ENCODE measurements around the gene BCDIN3D. TPM values are rescaled to one million over a fixed set of nuclear protein-coding genes. Genes with fewer than 3 reads are reported as not detected.

Gene BCDIN3D
- total and polyA plus RNA-seq, 2 donors (not counting 3 experiments of a cell fraction or from before 2014, with no cell fraction given) = 1.8 to 3.1 TPM

GRCh38 chr12:49809381-49809905, 33.5 kb downstream of the BCDIN3D start:
- Histone ChIP-seq H3K4me2 (ENCODE audit: insufficient read depth, low read length) (no peak overlapping the region), H2AFZ (ENCODE audit: low read depth, low read length) (no peak overlapping the region), H3K4me1 (ENCODE audit: control insufficient read depth, extremely low read depth, insufficient read depth, low read length) (no peaks in the 10 kb centered on the region), H3K9me1 (replicated peaks; ENCODE audit: control insufficient read depth, extremely low read depth, insufficient read depth, low read length) (no peaks in the 10 kb centered on the region), H3K9me3 (replicated peaks; ENCODE audit: control insufficient read depth, insufficient read depth, low read length) (no peaks in the 10 kb centered on the region), H3K27me3 (ENCODE audit: control insufficient read depth in 2 of 2, insufficient read depth in 2 of 2, low read length in 2 of 2) (no peaks in the 10 kb centered on the region), H3K4me3 (replicated peaks in 1 of 3; ENCODE audit: insufficient read depth in 1 of 3, low read depth in 1 of 3, low read length in 3 of 3) (no peak overlapping the region), H3K9ac (replicated peaks; ENCODE audit: extremely low read depth, insufficient read depth, low read length) (no peak overlapping the region), H4K20me1 (replicated peaks; ENCODE audit: control insufficient read depth, extremely low read depth, insufficient read depth, low read length) (no peaks in the 10 kb centered on the region), H3K27ac (ENCODE audit: insufficient read depth, low read depth, low read length) (no peak overlapping the region), H3K79me2 (ENCODE audit: control insufficient read depth, insufficient read depth, low read length) (no peaks in the 10 kb centered on the region), H3K36me3 (ENCODE audit: control insufficient read depth in 2 of 2, extremely low read depth in 1 of 2, insufficient read depth in 2 of 2, low read length in 2 of 2) (peaks cover 3 to 16% of the 10 kb centered on the region in 2 experiments)
- dilution Hi-C loops (cut with MboI; ENCODE audit: extremely low pct_ligation_motif_present, low sequenced_read_pairs) = no loop called here
- no peak for TF ChIP-seq CTCF (IDR thresholded peaks at IDR 0.05; ENCODE audit: extremely low read depth in 1 of 2, insufficient read depth in 1 of 2, low read depth in 1 of 2, low read length in 2 of 2)
- TF ChIP-seq JUN (IDR thresholded peaks at IDR 0.05; ENCODE audit: borderline replicate concordance, insufficient read depth, insufficient read length, low read depth) = no peak
- no peak for TF ChIP-seq EZH2 (IDR thresholded peaks at IDR 0.05; ENCODE audit: borderline replicate concordance, low read depth, low read length, severe bottlenecking)
- no peak for TF ChIP-seq MYC (IDR thresholded peaks at IDR 0.05; ENCODE audit: low read depth, low read length)
- TF ChIP-seq POLR2A (IDR thresholded peaks at IDR 0.05; ENCODE audit: low read depth, low read length) = no peak
- TF ChIP-seq, protein P1, sequence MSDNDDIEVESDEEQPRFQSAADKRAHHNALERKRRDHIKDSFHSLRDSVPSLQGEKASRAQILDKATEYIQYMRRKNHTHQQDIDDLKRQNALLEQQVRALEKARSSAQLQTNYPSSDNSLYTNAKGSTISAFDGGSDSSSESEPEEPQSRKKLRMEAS (IDR thresholded peaks at IDR 0.05; ENCODE audit: insufficient read depth, insufficient read length) = no peak
- TF ChIP-seq FOS (IDR thresholded peaks at IDR 0.05; ENCODE audit: borderline replicate concordance, insufficient read depth, low read length) = no peak
- TF ChIP-seq GATA2 (IDR thresholded peaks at IDR 0.05; ENCODE audit: insufficient read depth, insufficient read length, low read depth, low read length) = no peak
- TF ChIP-seq POLR2AphosphoS5 (IDR thresholded peaks at IDR 0.05; ENCODE audit: insufficient read depth, low read depth, low read length) = no peak
- BruUV-seq (replicated peaks) = no TSS peak
- no peak for DNase-seq (ENCODE audit: low read depth, low spot score)
- POLR2A ChIA-PET = no interaction called here
- CTCF ChIA-PET = interaction anchor here (1.1 kb wide), 1 partner anchor 13 kb away, joined by 3 read pairs; no protein-coding TSS in a partner anchor
- no peak for FAIRE-seq
- intact Hi-C loops (cut with micrococcal nuclease) = no loop called here
